ENCODE results near the gene FIGLA.
"Not testable (repeated sequence)": the region's sequence is repeated elsewhere in the genome, so short reads cannot be mapped to it uniquely, and the experiment has no call there.

FIGLA gene

GRCh38 chr2:70807828-70808118, 17.3 kb upstream of the FIGLA start:
- DNase-seq: no peak

- no peak for DNase-seq
These were observed 16.8 kb upstream of the FIGLA start for GRCh38 chr2:70807102-70807827.

GRCh38 chr2:70806620-70807019, 16.2 kb upstream of the FIGLA start:
- DNase-seq: no peak

GRCh38 chr2:70806013-70806412, 15.6 kb upstream of the FIGLA start:
- no peak for DNase-seq

- DNase-seq: no peak
These were observed 11.3 kb upstream of the FIGLA start for GRCh38 chr2:70801607-70802263.

- DNase-seq: no peak
These were observed 9.3 kb upstream of the FIGLA start for GRCh38 chr2:70799706-70800105.

- not testable (repeated sequence) for DNase-seq
These were observed 7.6 kb upstream of the FIGLA start for GRCh38 chr2:70797996-70798395.

GRCh38 chr2:70797506-70797905, 7.1 kb upstream of the FIGLA start:
- DNase-seq: no peak

- DNase-seq: no peak
These were observed 5.8 kb upstream of the FIGLA start for GRCh38 chr2:70796262-70796661.

GRCh38 chr2:70795164-70795995, 4.9 kb upstream of the FIGLA start:
- DNase-seq: no peak

- DNase-seq: no peak
These were observed 3.0 kb upstream of the FIGLA start for GRCh38 chr2:70793450-70793849.

GRCh38 chr2:70789304-70790135, 923 bp downstream of the FIGLA start:
- peak; percentile 85 to 86 for DNase-seq

GRCh38 chr2:70785137-70785911, 5.1 kb downstream of the FIGLA start:
- peak; percentile 47 to 58 for DNase-seq

- DNase-seq: no peak
These were observed 6.1 kb downstream of the FIGLA start for GRCh38 chr2:70784320-70784719.

GRCh38 chr2:70779911-70780545, 10.4 kb downstream of the FIGLA start:
- no peak for DNase-seq

GRCh38 chr2:70779491-70779890, 11.0 kb downstream of the FIGLA start:
- no peak for DNase-seq

GRCh38 chr2:70778676-70779075, 11.8 kb downstream of the FIGLA start:
- no peak for DNase-seq

GRCh38 chr2:70777450-70777849, 13.0 kb downstream of the FIGLA start:
- no peak for DNase-seq

- no peak for DNase-seq
These were observed 14.2 kb downstream of the FIGLA start for GRCh38 chr2:70776266-70776665.

GRCh38 chr2:70775141-70775540, 15.3 kb downstream of the FIGLA start:
- no peak for DNase-seq

GRCh38 chr2:70772486-70773155, 17.8 kb downstream of the FIGLA start:
- no peak for DNase-seq
